Right atrium auricular region (tissue), 2 donors: ENCODE data around the gene C3orf22. TPM values are rescaled to one million over a fixed set of nuclear protein-coding genes. Genes with fewer than 3 reads are reported as not detected.
A peak's percentile ranks its signal among the peaks of the same experiment; 100 is the strongest.

Experiments
- DNase-seq: peaks from one replicate; pipeline ENCODE4 v3.0.0-alpha.2; 2019; ENCODE audit warnings: low spot score
- H3K27ac ChIP-seq, 2 donors: fragments of 200-600 bp; sonication (generic); 1 replicate in 1 of 2; 2 replicates in 1 of 2; pipeline ENCODE4 v1.5.1; 2016 to 2019
- H3K27me3 ChIP-seq, 2 donors: fragments of 200-600 bp; sonication (generic); one replicate each; pipeline versions ENCODE4 v1.5.1 to v1.6.0; 2017 to 2019
- H3K36me3 ChIP-seq: fragments of 200-600 bp; sonication (generic); one replicate; pipeline ENCODE4 v1.5.1; 2016
- H3K4me1 ChIP-seq, 2 donors: fragments of 200-600 bp; sonication (generic); one replicate each; pipeline versions ENCODE4 v1.5.1 to v1.6.0; 2017 to 2019
- H3K4me3 ChIP-seq, 2 donors: fragments of 200-600 bp; sonication (generic); 1 replicate in 1 of 2; 2 replicates in 1 of 2; pipeline ENCODE4 v1.5.1; 2017 to 2019; ENCODE audit warnings: mild to moderate bottlenecking in 1 of 2, moderate library complexity in 1 of 2
- H3K9me3 ChIP-seq, 2 donors: fragments of 200-600 bp; sonication (generic); one replicate each; pipeline ENCODE4 v1.5.1; 2019
- CTCF ChIP-seq, 2 donors: fragments of 200-600 bp; sonication (generic); IDR thresholded peaks; one replicate each; pipeline ENCODE4 v1.5.1; 2019; ENCODE audit warnings: antibody characterized with exemption in 2 of 2
- total RNA-seq, 2 donors: library from RNA; depleted of rRNA; stranded (reverse); fragments of >200 nt; gene quantifications; one replicate each; pipeline ENCODE4 v1.1.0, GENCODE V29; 2016

The C3orf22 gene
- total RNA-seq, 2 donors from 2014 or later, result not detected

- no peaks in the 10 kb centered on the region for H3K9me3 ChIP-seq
- no peaks in the 10 kb centered on the region for H3K27me3 ChIP-seq
- H3K4me1 ChIP-seq, result no peaks in the 10 kb centered on the region
- DNase-seq, result no peak
- no peak for TF ChIP-seq CTCF (IDR thresholded peaks at IDR 0.05)
- no peaks in the 10 kb centered on the region for H3K36me3 ChIP-seq
- H3K4me3 ChIP-seq, result no peak overlapping the region
- no peak overlapping the region for H3K27ac ChIP-seq
These were observed 23.6 kb upstream of the C3orf22 start for GRCh38 chr3:126582311-126582710.

- Histone ChIP-seq H3K4me1 (no peaks in the 10 kb centered on the region), H3K27me3 (no peaks in the 10 kb centered on the region), H3K9me3 (no peaks in the 10 kb centered on the region), H3K4me3 (no peak overlapping the region), H3K27ac (no peak overlapping the region), H3K36me3 (no peaks in the 10 kb centered on the region)
- no peak for TF ChIP-seq CTCF (IDR thresholded peaks at IDR 0.05)
- DNase-seq, result no peak
These were observed 22.8 kb upstream of the C3orf22 start for GRCh38 chr3:126581569-126581968.

- no peaks in the 10 kb centered on the region for H3K9me3 ChIP-seq
- H3K4me1 ChIP-seq, result no peaks in the 10 kb centered on the region
- no peaks in the 10 kb centered on the region for H3K36me3 ChIP-seq
- no peak overlapping the region for H3K4me3 ChIP-seq
- H3K27ac ChIP-seq, result no peak overlapping the region
- TF ChIP-seq CTCF (IDR thresholded peaks at IDR 0.05), result no peak
- no peak for DNase-seq
- H3K27me3 ChIP-seq, result no peaks in the 10 kb centered on the region
These were observed 22.0 kb upstream of the C3orf22 start for GRCh38 chr3:126580746-126581145.

DNA sequence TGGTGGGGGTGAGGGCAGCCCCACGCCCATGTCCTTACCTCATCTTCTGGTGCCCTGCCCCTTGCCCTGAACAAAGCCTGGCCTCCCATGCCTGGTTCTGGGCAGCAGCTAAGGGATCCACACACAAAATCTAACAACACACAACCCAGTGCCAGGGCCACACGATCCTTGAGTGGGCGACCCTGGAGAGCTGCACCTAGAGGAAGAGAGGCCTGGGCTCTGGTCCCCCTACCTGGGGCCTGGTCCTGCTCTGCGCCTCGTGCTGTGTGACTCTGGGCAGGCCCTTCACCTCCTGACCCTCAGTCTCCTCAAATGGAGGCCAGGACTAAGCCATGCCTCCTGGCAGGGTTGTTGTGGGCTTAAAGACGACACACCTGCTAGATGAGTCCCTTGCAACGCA is 20.0 kb upstream of the C3orf22 start:
- no peak for TF ChIP-seq CTCF (IDR thresholded peaks at IDR 0.05)
- Histone ChIP-seq H3K4me3 (no peak overlapping the region), H3K27me3 (no peaks in the 10 kb centered on the region), H3K27ac (no peak overlapping the region), H3K4me1 (no peaks in the 10 kb centered on the region), H3K36me3 (no peaks in the 10 kb centered on the region), H3K9me3 (no peaks in the 10 kb centered on the region)
- no peak for DNase-seq

GRCh38 chr3:126577261-126577660 is 18.5 kb upstream of the C3orf22 start:
- no peak overlapping the region for H3K27ac ChIP-seq
- H3K9me3 ChIP-seq, result no peaks in the 10 kb centered on the region
- no peak overlapping the region for H3K4me3 ChIP-seq
- H3K27me3 ChIP-seq, result no peaks in the 10 kb centered on the region
- no peak for DNase-seq
- no peaks in the 10 kb centered on the region for H3K36me3 ChIP-seq
- H3K4me1 ChIP-seq, result no peaks in the 10 kb centered on the region
- no peak for TF ChIP-seq CTCF (IDR thresholded peaks at IDR 0.05)

- no peak for DNase-seq
- Histone ChIP-seq H3K36me3 (no peaks in the 10 kb centered on the region), H3K9me3 (no peaks in the 10 kb centered on the region), H3K27ac (peak overlapping the region in 1 of 2 donors; percentile 24), H3K27me3 (no peaks in the 10 kb centered on the region), H3K4me3 (no peak overlapping the region), H3K4me1 (no peaks in the 10 kb centered on the region)
- no peak for TF ChIP-seq CTCF (IDR thresholded peaks at IDR 0.05)
These were observed 14.9 kb upstream of the C3orf22 start for GRCh38 chr3:126573492-126574117.
